Measurements from ENCODE around the gene FREM2. TPM values are rescaled to one million over a fixed set of nuclear protein-coding genes. Genes with fewer than 3 reads are reported as not detected.

The FREM2 gene
- total RNA-seq, 2 donors from 2014 or later: 12.5 to 17.9 TPM

DNA sequence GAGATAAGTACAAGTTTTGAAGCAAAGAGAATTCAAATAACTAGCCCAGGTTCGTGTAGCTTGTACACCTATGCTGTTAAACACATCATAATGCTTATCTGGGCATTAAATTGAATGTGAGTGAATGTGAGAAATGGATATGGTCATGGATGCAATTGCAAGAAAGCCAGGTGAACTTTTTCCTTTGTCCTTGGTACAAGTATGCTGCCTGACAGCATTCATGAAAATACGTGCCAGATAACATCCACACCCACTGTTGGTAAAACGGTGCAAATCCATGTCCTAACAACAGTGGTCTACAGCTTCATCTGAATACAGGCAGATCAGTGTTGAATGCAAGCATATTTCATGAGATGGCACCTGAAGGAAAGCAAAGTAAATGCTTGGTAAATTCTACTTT is 181.5 kb downstream of the FREM2 start:
- no peak overlapping the region for H3K4me3 ChIP-seq
- no peaks in the 10 kb centered on the region for H3K36me3 ChIP-seq (replicated peaks in 1 of 2; ENCODE audit: insufficient read depth in 1 of 2, low read depth in 2 of 2)
- H3K4me1 ChIP-seq: peaks cover 32% of the 10 kb centered on the region
- no peak overlapping the region for H3K27ac ChIP-seq
- H3K27me3 ChIP-seq: no peaks in the 10 kb centered on the region
- TF ChIP-seq POLR2A (IDR thresholded peaks at IDR 0.05): no peak
- TF ChIP-seq, protein P1, sequence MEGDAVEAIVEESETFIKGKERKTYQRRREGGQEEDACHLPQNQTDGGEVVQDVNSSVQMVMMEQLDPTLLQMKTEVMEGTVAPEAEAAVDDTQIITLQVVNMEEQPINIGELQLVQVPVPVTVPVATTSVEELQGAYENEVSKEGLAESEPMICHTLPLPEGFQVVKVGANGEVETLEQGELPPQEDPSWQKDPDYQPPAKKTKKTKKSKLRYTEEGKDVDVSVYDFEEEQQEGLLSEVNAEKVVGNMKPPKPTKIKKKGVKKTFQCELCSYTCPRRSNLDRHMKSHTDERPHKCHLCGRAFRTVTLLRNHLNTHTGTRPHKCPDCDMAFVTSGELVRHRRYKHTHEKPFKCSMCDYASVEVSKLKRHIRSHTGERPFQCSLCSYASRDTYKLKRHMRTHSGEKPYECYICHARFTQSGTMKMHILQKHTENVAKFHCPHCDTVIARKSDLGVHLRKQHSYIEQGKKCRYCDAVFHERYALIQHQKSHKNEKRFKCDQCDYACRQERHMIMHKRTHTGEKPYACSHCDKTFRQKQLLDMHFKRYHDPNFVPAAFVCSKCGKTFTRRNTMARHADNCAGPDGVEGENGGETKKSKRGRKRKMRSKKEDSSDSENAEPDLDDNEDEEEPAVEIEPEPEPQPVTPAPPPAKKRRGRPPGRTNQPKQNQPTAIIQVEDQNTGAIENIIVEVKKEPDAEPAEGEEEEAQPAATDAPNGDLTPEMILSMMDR (IDR thresholded peaks at IDR 0.05): no peak
- ATAC-seq (no peak), DNase-seq (no peak)
- WGBS, 2 donors: 12 to 21% methylated on average over 3 of the region's 3 CpGs
- H3K9me3 ChIP-seq: no peaks in the 10 kb centered on the region
- intact Hi-C loops (cut with DNase I): no loop called here

DNA sequence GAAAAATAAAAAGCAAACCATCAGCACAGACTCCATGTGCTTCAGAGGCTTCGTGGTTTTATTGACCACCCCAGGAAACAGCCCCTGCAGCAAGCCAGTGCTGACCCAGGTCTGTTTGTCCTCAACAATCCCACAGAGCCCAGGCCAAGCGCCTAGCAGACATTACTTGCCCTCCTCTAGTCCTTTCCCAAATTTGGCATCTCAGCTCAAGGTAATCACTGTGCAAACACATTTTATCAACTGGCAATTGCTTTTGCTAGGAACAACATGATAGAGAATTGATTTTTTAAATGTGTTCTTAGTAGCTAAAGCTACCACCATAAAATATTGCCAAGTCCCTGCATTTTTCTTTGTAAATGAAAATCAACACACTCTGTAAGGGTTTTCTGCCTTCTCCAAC is 182.0 kb downstream of the FREM2 start:
- WGBS, 2 donors: 17 to 18% methylated on average over 2 of the region's 2 CpGs
- peak in 2 of 4 donors; percentile 10 to 20 for DNase-seq
- no peak for TF ChIP-seq POLR2A (IDR thresholded peaks at IDR 0.05)
- TF ChIP-seq, protein P1 (IDR thresholded peaks at IDR 0.05): no peak
- peaks cover 32% of the 10 kb centered on the region for H3K4me1 ChIP-seq
- no peaks in the 10 kb centered on the region for H3K9me3 ChIP-seq
- intact Hi-C loops (cut with DNase I): no loop called here
- ATAC-seq: peak; percentile 74
- H3K27ac ChIP-seq: peak overlapping the region in 1 of 4 donors; percentile 17
- H3K4me3 ChIP-seq: no peak overlapping the region
- H3K27me3 ChIP-seq: no peaks in the 10 kb centered on the region
- H3K36me3 ChIP-seq (replicated peaks in 1 of 2; ENCODE audit: insufficient read depth in 1 of 2, low read depth in 2 of 2): no peaks in the 10 kb centered on the region

DNA sequence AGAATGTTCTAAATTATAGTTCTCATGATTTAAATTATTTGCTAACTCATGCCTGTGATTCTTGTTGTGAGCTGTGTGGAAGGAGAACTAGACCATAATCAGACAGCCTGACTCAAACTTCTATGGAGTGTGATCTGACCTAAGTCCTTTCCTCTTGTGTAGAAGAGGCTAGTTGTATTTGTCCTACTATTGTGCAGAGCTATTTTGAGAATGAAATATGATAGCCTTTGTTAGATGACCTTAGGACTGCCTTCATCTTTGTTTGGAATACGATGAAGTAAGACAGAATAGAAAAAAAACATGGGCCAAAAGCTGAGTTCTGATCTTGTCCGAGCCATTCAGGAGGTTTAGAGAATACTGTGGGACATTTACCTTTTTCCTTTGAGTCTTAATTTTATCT is 184.4 kb downstream of the FREM2 start:
- no peak for DNase-seq
- 43 to 50% methylated on average over 2 of the region's 2 CpGs for WGBS, 2 donors

DNA sequence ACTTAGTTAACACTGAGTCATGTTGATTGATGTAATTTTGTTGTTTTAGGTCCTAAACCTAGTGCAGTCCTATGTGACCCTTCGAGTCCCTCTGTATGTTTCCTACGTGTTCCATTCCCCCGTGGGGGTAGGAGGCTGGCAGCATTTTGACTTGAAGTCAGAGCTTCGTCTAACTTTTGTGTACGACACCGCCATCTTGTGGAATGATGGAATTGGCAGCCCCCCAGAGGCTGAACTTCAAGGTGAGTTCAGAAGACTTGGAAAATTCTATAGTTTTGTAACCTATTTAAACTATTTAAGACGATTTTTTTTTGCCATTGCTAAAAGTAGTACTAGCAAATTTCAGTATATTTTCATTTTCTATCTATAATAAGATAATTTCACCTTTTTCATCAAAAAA is 185.8 kb downstream of the FREM2 start:
- intact Hi-C loops (cut with DNase I): no loop called here
- Histone ChIP-seq H3K4me1 (peaks cover 28% of the 10 kb centered on the region), H3K27ac (no peak overlapping the region), H3K9me3 (no peaks in the 10 kb centered on the region), H3K27me3 (no peaks in the 10 kb centered on the region), H3K4me3 (no peak overlapping the region), H3K36me3 (replicated peaks in 1 of 2; ENCODE audit: insufficient read depth in 1 of 2, low read depth in 2 of 2) (peaks cover 0 to 4% of the 10 kb centered on the region in 2 donors)
- 42 to 46% methylated on average over 7 of the region's 7 CpGs for WGBS, 2 donors
- ATAC-seq (no peak), DNase-seq (peak; percentile 32 to 72 (median 54))
- TF ChIP-seq POLR2A (IDR thresholded peaks at IDR 0.05): no peak
- TF ChIP-seq, protein P1 (IDR thresholded peaks at IDR 0.05): peak in 6 of 7 experiments; percentile 25 to 46 (median 31)

More for the DNA sequence above, 184.4 kb downstream of the FREM2 start:
- intact Hi-C loops (cut with DNase I): no loop called here
- Histone ChIP-seq H3K36me3 (replicated peaks in 1 of 2; ENCODE audit: insufficient read depth in 1 of 2, low read depth in 2 of 2) (peaks cover 0 to 3% of the 10 kb centered on the region in 2 donors), H3K9me3 (no peaks in the 10 kb centered on the region), H3K27me3 (no peaks in the 10 kb centered on the region), H3K27ac (no peak overlapping the region), H3K4me1 (peaks cover 32% of the 10 kb centered on the region), H3K4me3 (no peak overlapping the region)
- TF ChIP-seq POLR2A (IDR thresholded peaks at IDR 0.05): no peak
- TF ChIP-seq, protein P1 (IDR thresholded peaks at IDR 0.05): no peak
- no peak for ATAC-seq

DNA sequence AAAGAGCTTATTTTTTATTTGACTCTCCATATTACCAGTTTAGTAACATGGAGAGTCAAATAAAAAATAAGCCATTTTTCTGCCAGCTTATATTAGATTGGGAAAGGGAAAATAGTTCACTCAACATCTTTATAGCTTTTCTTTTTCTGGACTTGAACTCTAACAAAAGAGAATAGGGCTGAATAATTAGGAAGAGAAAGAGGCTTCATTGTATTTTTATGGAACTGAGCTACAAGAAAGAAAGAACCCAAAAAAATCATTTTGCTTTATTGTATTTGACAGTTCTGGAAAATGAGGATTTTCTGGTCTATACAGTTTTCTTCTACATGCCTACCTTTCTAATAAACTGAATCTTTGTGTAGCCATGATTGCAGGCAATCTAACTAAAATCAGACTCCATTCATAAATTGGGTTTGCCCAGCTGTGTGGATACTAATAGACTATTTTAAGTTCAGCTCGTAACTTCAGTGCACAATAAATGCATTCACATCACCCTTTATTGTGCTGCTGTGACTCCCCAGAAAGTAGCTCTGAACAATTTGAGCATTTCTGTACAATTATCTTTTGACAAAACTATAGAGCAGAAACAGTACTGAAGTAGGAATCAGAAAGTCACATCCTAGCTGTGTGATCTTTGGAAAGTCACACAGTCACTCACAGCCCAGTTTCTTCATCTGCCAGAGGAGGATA is 188.5 kb downstream of the FREM2 start:
- peaks cover 0 to 5% of the 10 kb centered on the region in 2 donors for H3K36me3 ChIP-seq (replicated peaks in 1 of 2; ENCODE audit: insufficient read depth in 1 of 2, low read depth in 2 of 2)
- WGBS, 2 donors: 73 to 81% methylated on average over 1 of the region's 1 CpG
- no peaks in the 10 kb centered on the region for H3K27me3 ChIP-seq
- no peak overlapping the region for H3K4me3 ChIP-seq
- DNase-seq: no peak
- no peaks in the 10 kb centered on the region for H3K9me3 ChIP-seq
- intact Hi-C loops (cut with DNase I): no loop called here
- no peak for ATAC-seq
- H3K4me1 ChIP-seq: peaks cover 3% of the 10 kb centered on the region
- H3K27ac ChIP-seq: no peak overlapping the region
- TF ChIP-seq, protein P1 (IDR thresholded peaks at IDR 0.05): no peak
- TF ChIP-seq POLR2A (IDR thresholded peaks at IDR 0.05): no peak

All from body of pancreas (tissue), 4 donors.